ENCODE data around the gene DLG3.

DNA sequence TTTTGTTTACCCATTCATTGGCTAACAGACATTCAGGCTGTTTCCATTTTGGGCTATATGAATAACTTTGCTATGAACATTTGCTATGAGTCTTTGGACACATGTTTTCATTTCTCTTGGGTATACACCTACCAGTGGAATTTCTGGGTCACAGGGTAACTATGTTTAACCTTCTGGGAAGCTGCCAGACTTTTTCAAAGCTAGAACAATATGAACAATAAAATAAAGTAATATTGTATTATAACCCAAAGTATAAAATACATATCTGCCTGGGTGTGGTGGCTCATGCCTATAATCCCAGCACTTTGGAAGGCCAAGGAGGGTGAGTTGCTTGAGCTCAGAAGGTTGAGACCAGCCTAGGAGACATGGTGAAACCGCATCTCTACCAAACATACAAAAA, 90.6 kb downstream of the DLG3 start:
- TF ChIP-seq EZH2 (IDR thresholded peaks at IDR 0.05; ENCODE audit: borderline replicate concordance, low read depth, low read length, severe bottlenecking), result no peak
- no peak for TF ChIP-seq CTCF (IDR thresholded peaks at IDR 0.05; ENCODE audit: borderline replicate concordance, extremely low read depth, low read length, poor library complexity, severe bottlenecking)
